RWPE1 (cell line): Measurements from ENCODE around the gene ARHGEF7.

Source experiments
- CTCF ChIA-PET: fragments of 350-600 bp; sonication (Branson Sonifier 250); formaldehyde crosslinking; extraction: SDS; loops from one replicate; lab custom pipeline; 2021; lab: Yijun Ruan, JAX
- POLR2A ChIA-PET: fragments of 400-600 bp; formaldehyde crosslinking; extraction: SDS; loops from one replicate; lab custom pipeline; 2020; ENCODE audit warnings: antibody characterized with exemption; ENCODE audit not compliant: low non-redundant PET; lab: Yijun Ruan, JAX
- DNase-seq: peaks from one replicate; pipeline ENCODE4 v3.0.0; 2012; ENCODE audit warnings: low spot score
- H3K27ac ChIP-seq: fragments of 450-650 bp; 2 replicates; pipeline ENCODE4 v1.5.1; 2017
- CTCF ChIP-seq: fragments of 450-650 bp; conservative IDR thresholded peaks from 2 replicates; pipeline ENCODE4 v1.5.1; 2017; ENCODE audit warnings: low read depth, mild to moderate bottlenecking

Gene ARHGEF7

DNA sequence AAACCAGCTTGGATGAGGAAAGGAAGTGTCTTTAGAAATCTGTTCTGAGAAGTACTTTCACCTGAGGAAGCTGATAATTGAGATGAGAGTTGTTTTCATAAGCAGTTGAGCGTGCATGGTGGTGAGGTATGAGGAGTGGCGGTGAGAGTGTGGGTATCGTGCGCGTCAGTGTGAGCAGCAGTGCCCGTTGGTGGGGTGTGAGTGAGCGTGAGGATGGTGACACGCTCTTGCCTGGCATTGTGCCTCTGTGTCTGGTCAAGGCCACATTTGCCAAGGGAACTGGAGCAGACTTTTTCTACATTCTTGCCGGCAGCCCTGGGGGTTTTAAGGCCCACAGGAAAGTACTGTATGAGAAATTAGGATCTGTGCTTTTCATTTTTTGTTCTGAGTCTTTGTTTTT, 168.9 kb downstream of the ARHGEF7 start:
- POLR2A ChIA-PET = no interaction called here
- no peak for TF ChIP-seq CTCF
- DNase-seq = no peak
- H3K27ac ChIP-seq = no peak overlapping the region
- CTCF ChIA-PET = no interaction called here

DNA sequence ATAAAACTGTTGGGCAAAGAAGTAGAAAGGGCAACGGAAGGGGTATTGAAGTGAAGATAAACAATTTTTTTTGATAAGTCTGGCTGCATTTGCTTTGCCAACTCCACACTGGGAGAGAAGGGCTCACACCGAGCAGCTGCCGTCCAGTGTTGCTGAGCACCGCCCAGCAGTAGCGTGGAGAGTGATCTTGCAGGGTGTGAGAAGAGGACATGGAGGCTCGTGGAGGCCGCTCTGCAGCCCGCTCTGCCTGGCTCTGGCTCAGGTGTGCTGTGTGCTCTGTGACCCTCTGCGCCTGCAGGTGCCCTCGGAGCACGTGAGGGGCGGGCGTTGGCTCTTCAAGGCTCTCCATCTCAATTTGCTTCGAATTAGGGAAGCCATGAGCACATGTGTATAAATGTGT, 169.5 kb downstream of the ARHGEF7 start:
- no peak for DNase-seq
- no peak for TF ChIP-seq CTCF
- ChIA-PET POLR2A (no interaction called here), CTCF (no interaction called here)
- H3K27ac ChIP-seq = no peak overlapping the region

GRCh38 chr13:111286162-111286561, 171.1 kb downstream of the ARHGEF7 start:
- no peak for TF ChIP-seq CTCF
- no peak for DNase-seq
- CTCF ChIA-PET = interaction anchor here (0.6 to 0.9 kb wide), 4 partner anchors 11 to 218 kb away, joined by 3 to 5 read pairs (median 4); no protein-coding TSS in a partner anchor
- POLR2A ChIA-PET = no interaction called here
- no peak overlapping the region for H3K27ac ChIP-seq

GRCh38 chr13:111286749-111287148, 171.6 kb downstream of the ARHGEF7 start:
- no peak overlapping the region for H3K27ac ChIP-seq
- CTCF ChIA-PET = interaction anchor here (0.7 kb wide), 1 partner anchor 20 kb away, joined by 3 read pairs; no protein-coding TSS in a partner anchor
- TF ChIP-seq CTCF = no peak
- POLR2A ChIA-PET = no interaction called here
- no peak for DNase-seq

- no peak for DNase-seq
- no peak overlapping the region for H3K27ac ChIP-seq
- POLR2A ChIA-PET = no interaction called here
- CTCF ChIA-PET = interaction anchor here (0.7 kb wide), 1 partner anchor 19 kb away, joined by 3 read pairs; no protein-coding TSS in a partner anchor
- no peak for TF ChIP-seq CTCF
These were observed 172.1 kb downstream of the ARHGEF7 start for GRCh38 chr13:111287201-111287600.

GRCh38 chr13:111288276-111288675, 173.2 kb downstream of the ARHGEF7 start:
- ChIA-PET CTCF (no interaction called here), POLR2A (no interaction called here)
- no peak for DNase-seq
- TF ChIP-seq CTCF = no peak
- no peak overlapping the region for H3K27ac ChIP-seq
